ENCODE results near the gene PEX11B. TPM values are rescaled to one million over a fixed set of nuclear protein-coding genes. Genes with fewer than 3 reads are reported as not detected.

Gene PEX11B
- total and polyA plus RNA-seq, 7 donors = 19.3 to 36.3 (median 25.8) TPM

DNA sequence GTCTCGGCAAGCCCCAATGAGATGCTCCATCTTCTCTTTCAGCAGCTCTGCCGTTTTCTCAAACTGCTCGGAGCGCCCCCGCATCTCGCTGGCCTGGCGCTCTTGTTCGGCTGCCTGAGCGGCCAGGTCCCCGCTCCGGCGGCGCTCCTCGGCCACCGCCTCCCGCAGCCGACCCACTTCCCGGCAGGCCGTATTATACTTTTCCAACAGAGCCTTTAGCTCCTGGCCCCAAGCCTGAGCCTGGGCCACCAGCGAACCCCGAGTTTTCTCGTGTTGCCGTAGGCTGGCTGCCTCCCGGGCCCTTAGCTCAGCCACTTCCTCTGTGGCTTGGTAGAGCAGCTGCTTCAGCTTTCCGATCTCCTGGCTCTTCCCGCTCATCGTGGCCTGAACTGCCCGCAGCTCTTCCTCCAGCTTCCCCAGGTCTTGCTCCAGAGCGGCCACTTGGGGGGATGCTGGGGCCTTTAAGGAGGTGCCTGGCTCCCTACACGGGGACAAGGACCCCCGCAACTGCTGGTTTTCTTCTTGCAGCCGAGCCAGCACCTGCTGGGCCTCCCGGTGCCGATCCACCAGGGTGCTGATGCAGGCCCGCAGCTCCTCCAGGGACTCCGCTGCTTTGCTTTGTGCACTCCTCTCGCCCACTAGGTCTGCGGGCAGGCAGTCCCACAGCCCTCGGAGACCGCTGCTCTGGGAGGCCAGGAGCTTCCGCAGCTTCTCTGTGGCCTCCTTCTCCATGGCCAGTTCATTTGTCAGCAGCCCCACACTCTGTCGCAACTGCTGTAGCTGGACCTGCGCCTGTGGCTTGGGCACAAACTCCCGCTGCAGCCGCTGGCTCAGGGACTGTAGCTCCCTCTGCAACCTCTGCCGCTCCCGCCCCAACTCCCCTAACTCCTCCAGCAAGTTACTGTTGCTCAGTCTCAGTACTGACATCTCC is 46.3 kb downstream of the PEX11B start:
- WGBS, 3 donors = 7 to 13% (median 9%) methylated on average over 45 to 47 of the region's 47 CpGs
- Histone ChIP-seq H3K4me1 (peaks cover 23% of the 10 kb centered on the region), H3K9me3 (no peaks in the 10 kb centered on the region), H3K4me3 (peak overlapping the region; percentile 81), H3K36me3 (ENCODE audit: insufficient read depth in 1 of 2, low read depth in 1 of 2) (peaks cover 0 to 9% of the 10 kb centered on the region in 2 donors), H3K27me3 (ENCODE audit: insufficient read depth in 3 of 3, low read length in 2 of 3) (no peaks in the 10 kb centered on the region), H3K27ac (peak overlapping the region; percentile 88)
- DNase-seq (peak; percentile 86 to 93), ATAC-seq (peak; percentile 93 to 95 (median 94))
- TF ChIP-seq CTCF (IDR thresholded peaks at IDR 0.05) = no peak
- intact Hi-C loops (cut with DNase I) = no loop called here

- TF ChIP-seq CTCF (IDR thresholded peaks at IDR 0.05) = no peak
- H3K27ac ChIP-seq = no peak overlapping the region
- peaks cover 0 to 38% of the 10 kb centered on the region in 2 donors for H3K36me3 ChIP-seq (ENCODE audit: insufficient read depth in 1 of 2, low read depth in 1 of 2)
- no peaks in the 10 kb centered on the region for H3K27me3 ChIP-seq (ENCODE audit: insufficient read depth in 3 of 3, low read length in 2 of 3)
- no peak overlapping the region for H3K4me3 ChIP-seq
- no peak for DNase-seq
- peaks cover 23% of the 10 kb centered on the region for H3K4me1 ChIP-seq
- intact Hi-C loops (cut with DNase I) = no loop called here
- WGBS, 3 donors = 77 to 86% (median 80%) methylated on average over 4 of the region's 4 CpGs
- H3K9me3 ChIP-seq = no peaks in the 10 kb centered on the region
- no peak for ATAC-seq
Measured at GRCh38 chr1:145868232-145868631, 50.3 kb downstream of the PEX11B start.

DNA sequence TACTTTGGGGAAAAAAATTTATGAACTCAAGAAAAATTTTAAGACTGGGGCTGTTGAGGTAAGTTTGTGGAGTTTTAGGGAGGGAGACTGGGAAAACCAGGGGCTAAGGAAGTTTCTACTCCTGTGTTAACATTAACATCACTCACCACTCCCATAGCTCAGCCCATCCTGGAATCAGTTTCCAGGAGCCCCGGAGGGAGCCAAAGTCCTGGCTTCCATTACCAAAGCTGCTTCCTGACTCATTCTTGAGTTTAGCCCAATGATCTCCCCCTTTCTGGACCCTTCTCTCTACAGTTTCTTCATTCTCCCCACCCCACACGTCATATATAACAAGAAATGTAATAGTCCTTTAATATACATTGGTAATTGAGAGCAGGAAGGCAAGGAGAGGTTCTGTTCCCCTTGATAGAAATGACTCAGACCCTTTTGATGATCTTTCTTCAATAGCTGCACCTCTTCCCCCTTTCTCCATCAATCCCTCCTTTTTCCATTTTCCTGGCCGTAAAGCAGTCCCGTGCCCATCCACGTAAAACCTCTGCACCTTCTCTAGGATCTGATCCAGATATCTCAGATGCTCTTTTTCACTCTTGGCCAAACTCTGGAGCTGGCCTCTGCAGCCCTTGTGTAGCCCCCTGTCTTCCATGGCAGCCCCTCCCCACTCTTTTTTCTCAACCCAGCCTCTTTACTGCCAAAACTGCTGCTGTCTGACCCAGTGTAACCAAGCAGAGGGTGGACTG is 55.1 kb downstream of the PEX11B start:
- Histone ChIP-seq H3K27me3 (ENCODE audit: insufficient read depth in 3 of 3, low read length in 2 of 3) (no peaks in the 10 kb centered on the region), H3K4me3 (no peak overlapping the region), H3K4me1 (no peaks in the 10 kb centered on the region), H3K9me3 (no peaks in the 10 kb centered on the region), H3K27ac (no peak overlapping the region), H3K36me3 (ENCODE audit: insufficient read depth in 1 of 2, low read depth in 1 of 2) (peaks cover 0 to 38% of the 10 kb centered on the region in 2 donors)
- intact Hi-C loops (cut with DNase I) = no loop called here
- ATAC-seq = no peak
- 66 to 76% (median 69%) methylated on average over 5 of the region's 5 CpGs for WGBS, 3 donors
- no peak for TF ChIP-seq CTCF (IDR thresholded peaks at IDR 0.05)
- DNase-seq = peak in 1 of 2 donors; percentile 64

Other genes starting within 250 kb of the PEX11B start
- under 1 TPM in 2 of 4 donors, not detected in 2; 0.36 to 0.52 TPM for gene PDZK1, start 211.3 kb downstream of the PEX11B start, total RNA-seq
- 1 to 10 TPM in 1 of 3 donors, under 1 TPM in 1, not detected in 1; 0.15 to 1.6 TPM for gene PDZK1, start 211.3 kb downstream of the PEX11B start, polyA plus RNA-seq
- not detected for gene CD160, start 199.2 kb downstream of the PEX11B start, total RNA-seq
- under 1 TPM in 1 of 3 donors, not detected in 2; 0.03 TPM for gene CD160, start 199.2 kb downstream of the PEX11B start, polyA plus RNA-seq
- gene RNF115, start 94.6 kb downstream of the PEX11B start, total RNA-seq = 10 to 100 TPM; 44.5 to 81.6 (median 62.8) TPM
- gene RNF115, start 94.6 kb downstream of the PEX11B start, polyA plus RNA-seq = 10 to 100 TPM in 2 of 3 donors, 1 to 10 TPM in 1; 3.2 to 52.6 (median 24.9) TPM
- 10 to 100 TPM; 13.2 to 21.8 (median 18.9) TPM for gene POLR3C, start 94.5 kb downstream of the PEX11B start, total RNA-seq
- gene POLR3C, start 94.5 kb downstream of the PEX11B start, polyA plus RNA-seq = 10 to 100 TPM in 1 of 3 donors, 1 to 10 TPM in 2; 8.6 to 16.8 (median 9.9) TPM
- 1 to 10 TPM; 1.4 to 2.9 (median 1.7) TPM for gene NUDT17, start 73.1 kb downstream of the PEX11B start, total RNA-seq
- gene NUDT17, start 73.1 kb downstream of the PEX11B start, polyA plus RNA-seq = 1 to 10 TPM; 1.6 to 2.7 (median 1.9) TPM
- gene PIAS3, start 59.6 kb downstream of the PEX11B start, total RNA-seq = 10 to 100 TPM in 3 of 4 donors, 1 to 10 TPM in 1; 9.7 to 18.2 (median 15.3) TPM
- 10 to 100 TPM; 14.4 to 26.2 (median 19.1) TPM for gene PIAS3, start 59.6 kb downstream of the PEX11B start, polyA plus RNA-seq
- gene ANKRD35, start 32.9 kb downstream of the PEX11B start, total RNA-seq = 1 to 10 TPM; 2.6 to 6.0 (median 4.6) TPM
- 10 to 100 TPM in 1 of 3 donors, 1 to 10 TPM in 2; 3.1 to 16.5 (median 7.8) TPM for gene ANKRD35, start 32.9 kb downstream of the PEX11B start, polyA plus RNA-seq
- 10 to 100 TPM in 1 of 4 donors, 1 to 10 TPM in 3; 1.0 to 18.0 (median 5.4) TPM for gene ITGA10, start 8.7 kb downstream of the PEX11B start, total RNA-seq
- 10 to 100 TPM in 1 of 3 donors, 1 to 10 TPM in 2; 1.4 to 24.8 (median 1.7) TPM for gene ITGA10, start 8.7 kb downstream of the PEX11B start, polyA plus RNA-seq
- 100 to 1,000 TPM in 3 of 4 donors, 10 to 100 TPM in 1; 82.9 to 254 (median 174) TPM for gene RBM8A, start 8.8 kb upstream of the PEX11B start, total RNA-seq
- 100 to 1,000 TPM; 193 to 527 (median 243) TPM for gene RBM8A, start 8.8 kb upstream of the PEX11B start, polyA plus RNA-seq
- 10 to 100 TPM; 14.6 to 59.7 (median 38.0) TPM for gene LIX1L, start 39.3 kb upstream of the PEX11B start, total RNA-seq
- 10 to 100 TPM; 23.5 to 36.9 (median 28.1) TPM for gene LIX1L, start 39.3 kb upstream of the PEX11B start, polyA plus RNA-seq
- 10 to 100 TPM in 1 of 4 donors, 1 to 10 TPM in 2, under 1 TPM in 1; 0.42 to 12.3 (median 4.9) TPM for gene ANKRD34A, start 45.9 kb upstream of the PEX11B start, total RNA-seq
- 10 to 100 TPM in 1 of 3 donors, 1 to 10 TPM in 2; 6.6 to 14.7 (median 7.4) TPM for gene ANKRD34A, start 45.9 kb upstream of the PEX11B start, polyA plus RNA-seq
- 10 to 100 TPM; 30.5 to 62.5 (median 48.9) TPM for gene POLR3GL, start 46.0 kb upstream of the PEX11B start, total RNA-seq
- 100 to 1,000 TPM in 1 of 3 donors, 10 to 100 TPM in 2; 59.9 to 139 (median 98.1) TPM for gene POLR3GL, start 46.0 kb upstream of the PEX11B start, polyA plus RNA-seq
- 1,000 to 10,000 TPM in 3 of 4 donors, 100 to 1,000 TPM in 1; 887 to 2,747 (median 1,374) TPM for gene TXNIP, start 77.9 kb upstream of the PEX11B start, total RNA-seq
- 1,000 to 10,000 TPM; 1,253 to 1,929 (median 1,863) TPM for gene TXNIP, start 77.9 kb upstream of the PEX11B start, polyA plus RNA-seq
- gene HJV, start 103.0 kb upstream of the PEX11B start, total RNA-seq = 100 to 1,000 TPM; 240 to 354 (median 317) TPM
- gene HJV, start 103.0 kb upstream of the PEX11B start, polyA plus RNA-seq = 100 to 1,000 TPM in 2 of 3 donors, 10 to 100 TPM in 1; 38.1 to 314 (median 168) TPM
- 1 to 10 TPM in 3 of 4 donors, under 1 TPM in 1; 0.86 to 2.4 (median 1.4) TPM for gene NBPF10, start 226.1 kb upstream of the PEX11B start, total RNA-seq
- gene NBPF10, start 226.1 kb upstream of the PEX11B start, polyA plus RNA-seq = 1 to 10 TPM in 1 of 3 donors, under 1 TPM in 2; 0.37 to 1.3 (median 0.43) TPM

Data from psoas muscle (tissue), 8 donors.